Measurements from ENCODE around the gene GRXCR1. TPM values are rescaled to one million over a fixed set of nuclear protein-coding genes. Genes with fewer than 3 reads are reported as not detected.

Gene GRXCR1
- not detected in 2 replicates for total RNA-seq (ENCODE audit: low replicate concordance)

GRCh38 chr4:42892413-42892812 is at the start of gene GRXCR1:
Gene GRXCR1, plus strand, starts transcription at chr4:42892713. Its CDS starts 554 bp downstream, at chr4:42893267.

Other genes with a start within 250 kb of the GRXCR1 start
- gene ATP8A1, start 235.6 kb upstream of the GRXCR1 start, total RNA-seq (ENCODE audit: low replicate concordance): 0.70 and 2.6 TPM in 2 replicates

Measured in smooth muscle cell of the coronary artery (primary cell).